ENCODE measurements around the gene CARS1. TPM values are rescaled to one million over a fixed set of nuclear protein-coding genes. Genes with fewer than 3 reads are reported as not detected.
A peak's percentile ranks its signal among the peaks of the same experiment; 100 is the strongest.

The CARS1 gene
- total RNA-seq, 1 donor, result 68.2 TPM

DNA sequence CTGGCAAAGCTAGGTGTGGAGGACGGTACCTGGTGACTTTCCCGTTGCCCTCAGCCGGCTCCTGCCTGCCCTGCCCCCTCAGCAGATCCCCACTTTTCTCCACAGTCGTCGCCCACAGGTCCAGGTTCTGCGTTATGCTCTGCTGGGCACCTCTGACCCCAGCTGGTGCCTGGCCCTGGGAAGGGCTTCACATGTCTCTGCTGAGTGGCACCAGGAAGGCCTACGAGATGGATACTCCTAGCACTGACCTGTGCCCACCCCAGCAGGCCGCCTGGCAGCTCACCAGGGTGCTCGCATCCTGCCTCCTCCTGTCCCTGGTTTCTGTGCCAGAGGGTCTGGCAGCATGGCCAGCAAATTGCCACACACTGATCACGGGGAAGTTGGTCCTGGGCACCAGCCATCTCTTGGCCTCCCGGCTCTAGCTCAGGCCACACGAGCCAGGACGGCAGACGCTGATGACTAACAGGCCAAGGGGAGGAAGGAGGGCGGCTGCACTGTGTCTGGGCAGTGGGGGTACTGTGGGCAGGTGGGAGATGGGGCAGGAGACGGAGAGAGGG is 13.8 kb downstream of the CARS1 start:
- TF ChIP-seq, protein P1, sequence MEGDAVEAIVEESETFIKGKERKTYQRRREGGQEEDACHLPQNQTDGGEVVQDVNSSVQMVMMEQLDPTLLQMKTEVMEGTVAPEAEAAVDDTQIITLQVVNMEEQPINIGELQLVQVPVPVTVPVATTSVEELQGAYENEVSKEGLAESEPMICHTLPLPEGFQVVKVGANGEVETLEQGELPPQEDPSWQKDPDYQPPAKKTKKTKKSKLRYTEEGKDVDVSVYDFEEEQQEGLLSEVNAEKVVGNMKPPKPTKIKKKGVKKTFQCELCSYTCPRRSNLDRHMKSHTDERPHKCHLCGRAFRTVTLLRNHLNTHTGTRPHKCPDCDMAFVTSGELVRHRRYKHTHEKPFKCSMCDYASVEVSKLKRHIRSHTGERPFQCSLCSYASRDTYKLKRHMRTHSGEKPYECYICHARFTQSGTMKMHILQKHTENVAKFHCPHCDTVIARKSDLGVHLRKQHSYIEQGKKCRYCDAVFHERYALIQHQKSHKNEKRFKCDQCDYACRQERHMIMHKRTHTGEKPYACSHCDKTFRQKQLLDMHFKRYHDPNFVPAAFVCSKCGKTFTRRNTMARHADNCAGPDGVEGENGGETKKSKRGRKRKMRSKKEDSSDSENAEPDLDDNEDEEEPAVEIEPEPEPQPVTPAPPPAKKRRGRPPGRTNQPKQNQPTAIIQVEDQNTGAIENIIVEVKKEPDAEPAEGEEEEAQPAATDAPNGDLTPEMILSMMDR (IDR thresholded peaks at IDR 0.05; ENCODE audit: insufficient read depth, low read depth, low read length), result no peak
- DNase-seq (ENCODE audit: low read depth), result no peak
- H3K4me3 ChIP-seq (ENCODE audit: low read depth, low read length), result no peak overlapping the region

DNA sequence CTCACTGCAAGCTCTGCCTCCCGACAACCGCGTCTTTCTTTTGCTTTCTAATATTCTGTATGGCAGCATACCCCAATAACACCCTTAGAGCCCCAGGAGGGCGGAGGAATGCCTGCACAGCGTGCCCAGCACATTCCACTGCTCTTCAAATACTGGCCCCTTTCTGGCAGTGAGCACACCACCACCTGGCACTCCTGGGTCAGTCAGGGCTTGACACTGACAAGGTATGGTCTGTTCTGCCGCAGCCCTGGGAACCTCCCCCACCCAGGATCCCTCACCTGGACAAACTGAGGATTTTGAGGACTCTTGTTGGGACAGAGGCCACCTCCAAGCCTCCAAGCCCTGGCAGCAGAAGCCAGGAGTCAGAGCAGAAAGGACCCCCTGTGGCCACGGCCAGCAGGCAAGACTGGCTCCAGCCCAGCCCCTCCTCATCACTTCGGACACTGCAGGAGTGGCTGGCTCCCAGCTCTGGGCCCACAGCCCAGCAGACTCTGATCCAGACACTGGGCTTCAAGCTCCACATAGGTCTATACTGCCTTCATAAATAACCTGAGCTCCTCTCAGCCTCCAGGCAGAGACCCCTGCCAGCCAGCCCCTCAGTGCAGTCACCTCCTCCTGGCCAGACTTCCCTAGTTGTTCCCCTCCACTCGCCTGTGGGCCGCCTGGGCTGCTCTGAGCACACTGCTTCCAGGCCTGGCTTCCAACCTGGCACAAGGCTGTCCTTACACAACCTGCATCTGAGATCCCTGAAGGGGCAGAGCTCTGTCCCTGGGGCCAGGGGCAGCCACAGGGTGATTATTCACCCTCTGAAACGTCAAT is 14.5 kb downstream of the CARS1 start:
- DNase-seq (ENCODE audit: low read depth), result no peak
- TF ChIP-seq, protein P1 (IDR thresholded peaks at IDR 0.05; ENCODE audit: insufficient read depth, low read depth, low read length), result no peak
- H3K4me3 ChIP-seq (ENCODE audit: low read depth, low read length), result no peak overlapping the region

DNA sequence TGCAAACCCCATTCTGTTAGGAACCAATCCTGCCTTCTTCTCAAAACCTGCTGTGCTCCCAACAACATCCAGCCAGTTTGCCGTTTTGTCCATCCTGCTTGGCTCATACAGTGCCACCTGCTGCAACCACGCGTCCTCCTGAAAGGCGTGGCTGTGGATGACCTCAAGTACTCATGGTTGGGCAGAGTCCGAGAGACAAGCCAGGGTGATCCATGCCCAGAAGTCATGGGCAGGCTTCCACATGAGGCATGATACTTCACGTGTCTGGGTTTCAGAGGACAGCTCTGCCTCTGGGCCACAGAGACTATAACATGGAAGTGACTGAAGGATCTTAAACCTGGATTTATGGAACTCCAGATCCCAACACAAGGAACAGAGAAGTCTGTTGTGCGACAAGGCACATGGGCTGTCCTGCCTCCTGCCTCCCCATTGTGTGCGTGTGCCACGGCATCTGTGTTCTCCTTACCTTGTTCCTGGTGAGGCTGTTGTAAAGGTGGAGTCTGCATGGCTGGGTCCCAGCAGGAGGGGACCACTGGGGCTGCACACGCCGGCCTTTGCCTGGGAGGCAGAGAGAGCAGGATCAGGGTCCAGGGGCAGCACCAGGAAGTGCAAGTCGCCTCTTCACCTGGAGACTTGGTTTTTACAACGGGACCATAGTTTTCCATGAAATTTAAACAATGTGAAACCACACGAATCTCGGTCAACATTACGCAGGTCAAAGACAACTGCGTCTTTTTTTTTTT is 15.4 kb downstream of the CARS1 start:
- TF ChIP-seq, protein P1 (IDR thresholded peaks at IDR 0.05; ENCODE audit: insufficient read depth, low read depth, low read length), result no peak
- DNase-seq (ENCODE audit: low read depth), result no peak
- H3K4me3 ChIP-seq (ENCODE audit: low read depth, low read length), result no peak overlapping the region

DNA sequence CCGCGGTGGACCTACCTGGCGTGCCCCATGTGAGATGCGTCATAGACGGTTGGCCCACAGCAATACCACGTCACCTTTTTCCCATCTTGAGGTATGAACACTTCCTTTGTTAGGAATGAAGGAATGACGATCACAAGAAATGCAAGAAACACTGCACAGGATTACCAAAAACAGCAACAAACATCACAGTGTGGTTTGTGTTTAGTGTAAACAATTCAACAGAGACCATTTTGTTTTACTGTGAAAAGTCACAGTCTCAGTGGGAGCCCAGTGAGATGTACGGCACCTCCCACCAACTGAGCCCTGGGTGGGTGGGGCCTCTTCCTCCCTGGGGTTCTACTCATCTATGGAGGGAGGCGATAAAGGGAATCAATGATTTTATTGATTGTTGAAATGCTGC is 16.3 kb downstream of the CARS1 start:
- DNase-seq (ENCODE audit: low read depth), result no peak
- TF ChIP-seq, protein P1 (IDR thresholded peaks at IDR 0.05; ENCODE audit: insufficient read depth, low read depth, low read length), result no peak
- no peak overlapping the region for H3K4me3 ChIP-seq (ENCODE audit: low read depth, low read length)

DNA sequence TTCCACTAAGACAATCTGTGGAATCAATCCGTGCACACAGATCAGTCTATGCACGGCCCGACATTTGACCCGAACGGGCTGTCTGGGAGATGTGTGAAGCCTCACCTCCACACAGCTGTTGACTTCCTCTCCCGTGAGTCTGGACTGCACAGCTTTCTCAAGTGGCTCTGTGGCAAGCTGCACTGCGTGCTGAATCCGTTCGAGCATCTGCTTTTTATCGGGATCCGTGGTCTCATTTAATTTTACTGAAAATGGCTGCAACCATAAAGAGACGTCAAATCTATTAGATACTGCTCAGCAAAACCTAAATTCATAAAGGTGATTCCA is 19.3 kb downstream of the CARS1 start:
- DNase-seq (ENCODE audit: low read depth), result no peak
- no peak overlapping the region for H3K4me3 ChIP-seq (ENCODE audit: low read depth, low read length)
- TF ChIP-seq, protein P1 (IDR thresholded peaks at IDR 0.05; ENCODE audit: insufficient read depth, low read depth, low read length), result no peak

DNA sequence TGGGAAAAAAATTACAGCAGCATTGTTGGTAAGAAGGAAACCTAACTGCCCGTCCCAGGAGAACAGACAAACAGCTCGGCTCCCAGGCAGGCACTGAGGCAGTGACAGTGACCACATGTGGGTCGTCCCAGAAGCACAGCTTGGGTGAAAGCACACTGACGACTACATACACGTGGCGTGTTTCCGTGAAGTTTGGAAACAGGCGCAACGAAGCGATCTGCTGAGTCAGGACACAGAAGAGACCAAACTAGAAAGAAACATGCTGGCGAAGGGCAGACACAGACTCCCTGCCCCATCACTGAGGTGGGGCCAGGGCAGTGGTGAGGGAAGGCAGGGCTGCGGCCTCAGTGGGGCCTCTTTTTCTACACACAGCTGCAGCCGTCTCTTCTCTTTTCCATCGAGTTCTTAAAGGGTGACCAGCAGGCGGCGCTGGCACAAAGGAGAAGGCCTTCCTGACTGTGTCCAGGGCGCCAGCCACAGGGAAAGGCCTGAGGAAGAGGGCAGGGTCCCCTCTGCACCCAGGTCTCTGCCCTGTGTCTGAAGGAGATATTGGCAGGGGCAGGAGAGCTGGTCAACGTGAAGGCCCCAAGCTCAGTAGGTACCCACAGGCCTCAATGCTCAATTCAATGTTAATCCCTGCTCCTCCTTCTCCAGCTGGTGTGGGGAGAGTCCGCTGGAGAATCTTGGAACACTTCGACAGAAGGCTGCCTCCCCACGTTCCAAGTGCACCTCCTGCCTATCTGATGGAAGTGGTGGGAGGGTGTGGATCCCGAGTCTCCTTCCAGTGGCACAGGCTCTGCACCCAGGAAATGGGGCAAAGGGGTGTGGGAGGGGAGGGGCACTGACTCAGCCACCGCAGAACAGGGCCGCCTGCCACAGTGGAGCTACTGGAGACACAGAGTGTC is 19.9 kb downstream of the CARS1 start:
- H3K4me3 ChIP-seq (ENCODE audit: low read depth, low read length), result no peak overlapping the region
- peak; percentile 78 for DNase-seq (ENCODE audit: low read depth)
- TF ChIP-seq, protein P1 (IDR thresholded peaks at IDR 0.05; ENCODE audit: insufficient read depth, low read depth, low read length), result peak; percentile 84
